SK-N-SH (cell line): Measurements from ENCODE around the gene GOLGA8S.
"Not testable (repeated sequence)": the region's sequence is repeated elsewhere in the genome, so short reads cannot be mapped to it uniquely, and the experiment has no call there.

Experiments
- CHD2 ChIP-seq: fragments of 150-350 bp; IDR thresholded peaks from 2 replicates; pipeline ENCODE4 v1.6.1; 2018; ENCODE audit warnings: low read length; ENCODE audit not compliant: partially characterized antibody
- CTCF ChIP-seq: fragments of 200-600 bp; sonication (generic); IDR thresholded peaks from 2 replicates; pipeline ENCODE4 v1.6.1; 2017; ENCODE audit warnings: antibody characterized with exemption, mild to moderate bottlenecking, moderate library complexity

GRCh38 chr15:23399207-23399606 lies 44.7 kb downstream of the GOLGA8S start:
- TF ChIP-seq CTCF, CHD2: not testable (repeated sequence)
